H1 (cell line): Measurements from ENCODE around the gene SSC5D. TPM values are rescaled to one million over a fixed set of nuclear protein-coding genes. Genes with fewer than 3 reads are reported as not detected.
"Not testable (repeated sequence)": the region's sequence is repeated elsewhere in the genome, so short reads cannot be mapped to it uniquely, and the experiment has no call there.

Source experiments
- CTCF ChIA-PET: fragments of 300-600 bp; sonication (Branson Sonifier 250); formaldehyde crosslinking; loops from one replicate; lab custom pipeline; 2021; ENCODE audit not compliant: partially characterized antibody; lab: Charles Lee
- POLR2A ChIA-PET: fragments of 300-600 bp; sonication (Branson Sonifier 250); formaldehyde crosslinking; loops from one replicate; lab custom pipeline; 2021; ENCODE audit warnings: inconsistent platforms; ENCODE audit not compliant: partially characterized antibody; lab: Charles Lee
- DNase-seq, 2 experiments: peaks; one replicate each; pipeline versions ENCODE4 v3.0.0 to v3.0.0-alpha.2; 2010 to 2022; ENCODE audit warnings: low spot score in 2 of 2, low read depth in 1 of 2, mixed read lengths in 1 of 2
- FAIRE-seq: peaks from 2 replicates; lab custom pipeline; 2011; peaks lifted over from hg19 to GRCh38; lab: Jason Lieb, UNC
- H2AFZ ChIP-seq: 2 replicates; pipeline ENCODE4 v1.8.1; 2012; ENCODE audit warnings: low read length, inconsistent platforms
- H2AK5ac ChIP-seq: 2 replicates; pipeline ENCODE4 v1.6.1; 2013; ENCODE audit warnings: low read depth, low read length
- H2BK120ac ChIP-seq: replicated peaks from 2 replicates; pipeline ENCODE3; 2013; ENCODE audit warnings: low read depth, low read length, inconsistent platforms
- H2BK12ac ChIP-seq: 2 replicates; pipeline ENCODE4 v1.6.1; 2013; ENCODE audit warnings: low read depth, low read length
- H2BK15ac ChIP-seq: 2 replicates; pipeline ENCODE4 v1.6.1; 2013; ENCODE audit warnings: low read length
- H2BK20ac ChIP-seq: 2 replicates; pipeline ENCODE4 v1.6.1; 2013; ENCODE audit warnings: low read length
- H2BK5ac ChIP-seq: 2 replicates; pipeline ENCODE4 v1.6.1; 2013; ENCODE audit warnings: low read depth, low read length
- H3K14ac ChIP-seq: 2 replicates; pipeline ENCODE4 v1.6.1; 2013; ENCODE audit warnings: inconsistent platforms; ENCODE audit not compliant: insufficient read length
- H3K18ac ChIP-seq: 2 replicates; pipeline ENCODE4 v1.6.1; 2013; ENCODE audit warnings: low read length; ENCODE audit errors: extremely low read depth
- H3K23ac ChIP-seq: 2 replicates; pipeline ENCODE4 v1.6.1; 2013; ENCODE audit warnings: inconsistent platforms; ENCODE audit not compliant: insufficient read length
- H3K23me2 ChIP-seq: 2 replicates; pipeline ENCODE4 v1.6.1; 2013; ENCODE audit warnings: low read depth, low read length
- H3K27ac ChIP-seq: 2 replicates; pipeline ENCODE4 v1.6.1; 2011; ENCODE audit warnings: low read depth, low read length, inconsistent platforms
- H3K27me3 ChIP-seq, 4 experiments: replicated peaks in 1 of 4; 1 replicate in 1 of 4; 2 replicates in 3 of 4; pipeline versions ENCODE4 v1.6.1 to v1.8.1; 2011 to 2013; ENCODE audit warnings: low read length in 3 of 4, mild to moderate bottlenecking in 3 of 4, inconsistent platforms in 2 of 4, mixed read lengths in 2 of 4, moderate library complexity in 1 of 4; ENCODE audit not compliant: control insufficient read depth in 3 of 4, insufficient read depth in 3 of 4; ENCODE audit errors: extremely low read depth in 1 of 4
- H3K36me3 ChIP-seq, 4 experiments: 2 replicates each; pipeline versions ENCODE4 v1.6.1 to v1.8.1; 2011 to 2013; ENCODE audit warnings: mild to moderate bottlenecking in 4 of 4, low read length in 3 of 4, moderate library complexity in 2 of 4, control low read depth in 1 of 4, inconsistent platforms in 1 of 4; ENCODE audit not compliant: insufficient read depth in 4 of 4, control insufficient read depth in 2 of 4
- H3K4ac ChIP-seq: replicated peaks from 2 replicates; pipeline ENCODE3; 2013; ENCODE audit warnings: low read length, low read depth, mixed read lengths, inconsistent platforms; ENCODE audit not compliant: insufficient read length
- H3K4me1 ChIP-seq, 4 experiments: replicated peaks in 1 of 4; 1 replicate in 1 of 4; 2 replicates in 3 of 4; pipeline versions ENCODE4 v1.6.1 to v1.8.1; 2011 to 2013; ENCODE audit warnings: low read length in 3 of 4, inconsistent platforms in 2 of 4, mixed read lengths in 1 of 4; ENCODE audit not compliant: insufficient read depth in 4 of 4, control insufficient read depth in 3 of 4
- H3K4me2 ChIP-seq, 2 experiments: 2 replicates each; pipeline versions ENCODE4 v1.6.1 to v1.8.1; 2011 to 2013; ENCODE audit warnings: low read depth in 2 of 2, low read length in 2 of 2, control low read depth in 1 of 2, inconsistent platforms in 1 of 2, mild to moderate bottlenecking in 1 of 2; ENCODE audit not compliant: insufficient read depth in 1 of 2
- H3K4me3 ChIP-seq, 4 experiments: fragments of 200-600, 300-600 bp in 1 of 4; sonication (generic), shearing (Covaris generic), sonication (Bioruptor Twin) in 1 of 4; 2 replicates each; pipeline versions ENCODE4 v1.5.1 to v1.8.1; 2011 to 2016; ENCODE audit warnings: low read length in 4 of 4, low read depth in 3 of 4, control low read depth in 2 of 4, inconsistent platforms in 2 of 4, mild to moderate bottlenecking in 2 of 4, mixed read lengths in 1 of 4, moderate library complexity in 1 of 4; ENCODE audit not compliant: insufficient read depth in 2 of 4; ENCODE audit errors: extremely low read depth in 1 of 4
- H3K56ac ChIP-seq: replicated peaks from 2 replicates; pipeline ENCODE3; 2013; ENCODE audit warnings: low read depth, mild to moderate bottlenecking, mixed read lengths, low read length, inconsistent platforms; ENCODE audit not compliant: insufficient read length
- H3K79me1 ChIP-seq: 2 replicates; pipeline ENCODE4 v1.6.1; 2013; ENCODE audit warnings: low read depth, low read length, control low read depth
- H3K79me2 ChIP-seq, 2 experiments: 2 replicates each; pipeline versions ENCODE4 v1.6.1 to v1.8.1; 2012 to 2013; ENCODE audit warnings: low read length in 2 of 2, mild to moderate bottlenecking in 2 of 2, inconsistent platforms in 1 of 2; ENCODE audit not compliant: insufficient read depth in 2 of 2, control insufficient read depth in 1 of 2
- H3K9ac ChIP-seq, 4 experiments: replicated peaks in 1 of 4; 1 replicate in 1 of 4; 2 replicates in 3 of 4; pipeline versions ENCODE4 v1.6.1 to v1.8.1; 2011 to 2013; ENCODE audit warnings: low read depth in 3 of 4, low read length in 3 of 4, control low read depth in 2 of 4, mild to moderate bottlenecking in 2 of 4, moderate library complexity in 2 of 4, inconsistent platforms in 1 of 4; ENCODE audit errors: extremely low read depth in 1 of 4
- H3K9me3 ChIP-seq, 2 experiments: 2 replicates each; pipeline versions ENCODE4 v1.6.1 to v1.8.1; 2012 to 2013; ENCODE audit warnings: mild to moderate bottlenecking in 2 of 2, moderate library complexity in 2 of 2, control low read depth in 1 of 2, inconsistent platforms in 1 of 2, low read depth in 1 of 2, low read length in 1 of 2, mixed read lengths in 1 of 2; ENCODE audit not compliant: insufficient read depth in 2 of 2
- H4K20me1 ChIP-seq, 2 experiments: replicated peaks in 1 of 2; 2 replicates each; pipeline versions ENCODE3 to v1.8.1; 2011 to 2013; ENCODE audit warnings: inconsistent platforms in 2 of 2, low read length in 2 of 2, mild to moderate bottlenecking in 1 of 2; ENCODE audit not compliant: insufficient read depth in 2 of 2, control insufficient read depth in 1 of 2
- H4K5ac ChIP-seq: 2 replicates; pipeline ENCODE4 v1.6.1; 2013; ENCODE audit warnings: low read length, low read depth, mixed read lengths, inconsistent platforms; ENCODE audit not compliant: insufficient read length
- H4K8ac ChIP-seq: 2 replicates; pipeline ENCODE4 v1.8.0; 2013; ENCODE audit warnings: mild to moderate bottlenecking, moderate library complexity, low read length, inconsistent platforms; ENCODE audit not compliant: insufficient read depth; ENCODE audit errors: extremely low read depth
- H4K91ac ChIP-seq: replicated peaks from 2 replicates; pipeline ENCODE3; 2013; ENCODE audit warnings: low read length, mixed read lengths, inconsistent platforms; ENCODE audit not compliant: insufficient read length
- WGBS, 2 experiments: shearing (Covaris generic) in 1 of 2; methylation state at CpG; one replicate each; pipeline versions ENCODE4 v1.1.6 to v1.1.7; 2013 to 2015; ENCODE audit warnings: low lambda C conversion rate in 2 of 2, mixed read lengths in 2 of 2, inconsistent platforms in 1 of 2, low coverage in 1 of 2, missing lambda C conversion rate in 1 of 2; ENCODE audit not compliant: insufficient replicate concordance in 2 of 2, insufficient coverage in 1 of 2, insufficient read length in 1 of 2; ENCODE audit errors: extremely low coverage in 1 of 2, missing lambda C conversion rate in 1 of 2; 5-methylcytosine and 5-hydroxymethylcytosine counted together
- polyA plus RNA-seq, 7 experiments: library from polyadenylated mRNA; depleted of rRNA in 3 of 7; stranded (reverse) in 5 of 7; unstranded in 2 of 7; fragments of >200 nt in 5 of 7; fragments of 200-250 nt in 2 of 7; gene quantifications; 1 replicate in 5 of 7; 2 replicates in 1 of 7; 4 replicates in 1 of 7; pipeline versions ENCODE4 v1.2.1 to v1.2.3, GENCODE V29; 2011 to 2013; ENCODE audit warnings: missing spikeins in 2 of 7, mixed read lengths in 2 of 7
- total RNA-seq: library from RNA; stranded (reverse); fragmentation: NEBNext Ultra II Directional; extraction: Animal tissue kit (Norgen Biotek cat#: 25700); gene quantifications from 2 replicates; pipeline ENCODE4 v1.2.1, GENCODE V29; 2021

Gene SSC5D
- total and polyA plus RNA-seq, 2 of the 8 experiments (the other 6 are each of a cell fraction or from before 2014, with no cell fraction given): 0.39 to 1.7 TPM

- POLR2A ChIA-PET: interaction anchor here (1.0 to 4.9 kb wide), 4 partner anchors 10 to 143 kb away, joined by 3 to 50 read pairs (median 7); partner anchors contain the start of genes NAT14, SSC5D, UBE2S and ZNF580
- not testable (repeated sequence) for H2AK5ac ChIP-seq, H2BK5ac ChIP-seq, H3K23ac ChIP-seq, DNase-seq, H3K56ac ChIP-seq, H2BK20ac ChIP-seq, H3K14ac ChIP-seq, H3K4ac ChIP-seq, H3K9me3 ChIP-seq, H3K27me3 ChIP-seq, FAIRE-seq, H3K4me2 ChIP-seq, H3K4me3 ChIP-seq, H4K91ac ChIP-seq, H3K4me1 ChIP-seq, H4K8ac ChIP-seq, H2BK120ac ChIP-seq, H3K9ac ChIP-seq, H3K23me2 ChIP-seq, H3K79me1 ChIP-seq, H3K36me3 ChIP-seq, H4K20me1 ChIP-seq, H3K18ac ChIP-seq, H2BK12ac ChIP-seq, H3K79me2 ChIP-seq, H4K5ac ChIP-seq, H2AFZ ChIP-seq, H3K27ac ChIP-seq
- peak overlapping the region; percentile 74; the same call in 1 of the 2 replicates for H2BK15ac ChIP-seq
- 90% methylated on average over 10 of the region's 10 CpGs; no CpG with 5 or more reads in 1 of the 2 experiments for WGBS, 2 experiments
- CTCF ChIA-PET: interaction anchor here (1.2 to 1.4 kb wide), 3 partner anchors 11 to 28 kb away, joined by 3 to 4 read pairs (median 4); no protein-coding TSS in a partner anchor
Measured at GRCh38 chr19:55496820-55497219, 8.6 kb downstream of the SSC5D start.
